Muscle layer of duodenum (tissue), 2 donors: Measurements from ENCODE around the gene MERTK.

Experiments
- H3K27ac ChIP-seq: one replicate; pipeline ENCODE4 v1.7.0; 2013; ENCODE audit warnings: mild to moderate bottlenecking, low read length
- H3K27me3 ChIP-seq: one replicate; pipeline ENCODE4 v1.7.0; 2013; ENCODE audit warnings: low read depth, mild to moderate bottlenecking, control low read depth, low read length
- H3K36me3 ChIP-seq, 2 donors: one replicate each; pipeline ENCODE4 v1.7.0; 2013; ENCODE audit warnings: low read length in 2 of 2, control low read depth in 1 of 2, mild to moderate bottlenecking in 1 of 2; ENCODE audit not compliant: insufficient read depth in 2 of 2, control insufficient read depth in 1 of 2
- H3K4me1 ChIP-seq, 2 donors: one replicate each; pipeline ENCODE4 v1.7.0; 2013; ENCODE audit warnings: low read length in 2 of 2, mild to moderate bottlenecking in 2 of 2, control low read depth in 1 of 2, moderate library complexity in 1 of 2; ENCODE audit not compliant: insufficient read depth in 2 of 2, control insufficient read depth in 1 of 2
- H3K4me3 ChIP-seq, 2 donors: one replicate each; pipeline ENCODE4 v1.7.0; 2013; ENCODE audit warnings: low read length in 2 of 2, low read depth in 1 of 2, mild to moderate bottlenecking in 1 of 2
- H3K9me3 ChIP-seq, 2 donors: one replicate each; pipeline ENCODE4 v1.7.0; 2013; ENCODE audit warnings: low read length in 2 of 2, control low read depth in 1 of 2, mild to moderate bottlenecking in 1 of 2; ENCODE audit not compliant: control insufficient read depth in 1 of 2
- donor health status: healthy.

Gene MERTK

GRCh38 chr2:112048236-112048592 is 149.8 kb downstream of the MERTK start:
- Histone ChIP-seq H3K36me3 (no peaks in the 10 kb centered on the region), H3K27me3 (no peaks in the 10 kb centered on the region), H3K27ac (no peak overlapping the region), H3K4me1 (no peaks in the 10 kb centered on the region), H3K4me3 (no peak overlapping the region), H3K9me3 (peaks cover 3 to 6% of the 10 kb centered on the region in 2 donors)

- peaks cover 3 to 6% of the 10 kb centered on the region in 2 donors for H3K9me3 ChIP-seq
- no peak overlapping the region for H3K4me3 ChIP-seq
- H3K27me3 ChIP-seq = no peaks in the 10 kb centered on the region
- H3K27ac ChIP-seq = no peak overlapping the region
- H3K4me1 ChIP-seq = peaks cover 0 to 4% of the 10 kb centered on the region in 2 donors
- H3K36me3 ChIP-seq = no peaks in the 10 kb centered on the region
Observed at GRCh38 chr2:112048887-112049286, 150.5 kb downstream of the MERTK start.

DNA sequence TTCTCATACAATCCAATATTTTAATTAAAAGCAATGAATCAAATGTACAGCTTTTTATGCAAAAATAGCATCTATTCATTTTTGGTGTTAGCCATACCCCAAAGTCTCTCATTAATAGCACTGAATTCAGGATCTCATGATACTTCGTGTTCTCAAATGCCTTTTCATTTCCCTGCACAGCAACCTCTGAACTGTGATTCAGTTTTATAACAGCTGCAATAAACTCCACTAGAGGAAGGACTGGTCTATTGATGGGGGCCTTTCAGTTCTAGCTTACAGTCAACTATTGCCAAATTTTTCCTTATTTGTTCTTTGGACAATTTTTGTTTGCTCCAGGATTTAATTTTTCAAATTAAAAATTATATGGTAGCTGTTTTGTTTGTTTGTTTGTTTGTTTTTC is 151.9 kb downstream of the MERTK start:
- H3K36me3 ChIP-seq = no peaks in the 10 kb centered on the region
- peaks cover 0 to under 1% of the 10 kb centered on the region in 2 donors for H3K9me3 ChIP-seq
- H3K27ac ChIP-seq = no peak overlapping the region
- H3K27me3 ChIP-seq = no peaks in the 10 kb centered on the region
- H3K4me3 ChIP-seq = no peak overlapping the region
- H3K4me1 ChIP-seq = peaks cover 0 to 5% of the 10 kb centered on the region in 2 donors

GRCh38 chr2:112053917-112054846 is 155.8 kb downstream of the MERTK start:
- Histone ChIP-seq H3K27me3 (no peaks in the 10 kb centered on the region), H3K4me1 (peaks cover 11 to 15% of the 10 kb centered on the region in 2 donors), H3K9me3 (no peaks in the 10 kb centered on the region), H3K36me3 (no peaks in the 10 kb centered on the region), H3K4me3 (peak overlapping the region; percentile 52 to 62), H3K27ac (peak overlapping the region; percentile 75)

DNA sequence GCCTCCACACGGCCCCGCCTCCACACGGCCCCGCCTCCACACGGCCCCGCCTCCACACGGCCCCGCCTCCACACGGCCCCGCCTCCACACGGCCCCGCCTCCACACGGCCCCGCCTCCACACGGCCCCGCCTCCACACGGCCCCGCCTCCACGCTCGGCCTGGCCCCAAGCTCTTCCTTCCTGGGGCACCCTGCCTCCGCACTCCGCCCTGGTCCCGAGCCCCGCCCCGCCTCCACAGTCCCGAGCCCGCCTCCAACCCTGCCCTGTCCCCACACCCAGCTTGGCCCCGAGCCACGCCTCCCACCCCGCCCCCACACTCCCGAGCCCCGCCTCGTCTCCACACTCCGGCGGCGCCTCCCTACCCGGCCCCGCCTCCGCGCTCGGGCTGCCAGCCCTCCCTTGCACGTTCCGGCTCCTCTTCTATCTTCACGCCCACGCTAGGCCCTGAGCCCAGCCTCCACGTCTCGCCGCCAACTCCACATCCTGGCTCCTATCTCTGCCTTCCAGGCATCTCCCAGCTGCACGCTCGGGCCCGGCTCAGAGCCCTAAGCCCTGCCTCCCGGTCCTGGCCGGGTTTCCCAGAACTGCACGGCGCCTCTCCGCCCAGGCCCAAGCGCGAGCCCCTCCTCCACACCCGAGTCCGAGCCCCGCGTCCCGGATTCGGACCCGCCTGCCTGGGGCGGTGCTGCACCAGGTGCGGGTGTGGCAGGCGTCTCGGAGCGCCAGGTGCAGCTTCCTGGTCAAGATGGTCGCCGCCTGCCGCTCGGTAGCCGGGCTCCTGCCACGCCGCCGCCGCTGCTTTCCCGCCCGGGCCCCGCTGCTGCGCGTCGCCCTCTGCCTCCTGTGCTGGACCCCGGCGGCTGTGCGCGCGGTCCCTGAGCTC is 156.7 kb downstream of the MERTK start, which contains the start of gene TMEM87B:
TSS of gene TMEM87B (plus strand) at position 423 of the 883 bp plus-strand sequence. CDS start at position 746, 323 bp downstream.
- Histone ChIP-seq H3K4me1 (peaks cover 11 to 15% of the 10 kb centered on the region in 2 donors), H3K27ac (peak within 1 kb of the TSS; percentile 93), H3K27me3 (no peaks in the 10 kb centered on the region), H3K36me3 (no peaks in the 10 kb centered on the region), H3K4me3 (peak within 1 kb of the TSS; percentile 74 to 85), H3K9me3 (no peaks in the 10 kb centered on the region)

DNA sequence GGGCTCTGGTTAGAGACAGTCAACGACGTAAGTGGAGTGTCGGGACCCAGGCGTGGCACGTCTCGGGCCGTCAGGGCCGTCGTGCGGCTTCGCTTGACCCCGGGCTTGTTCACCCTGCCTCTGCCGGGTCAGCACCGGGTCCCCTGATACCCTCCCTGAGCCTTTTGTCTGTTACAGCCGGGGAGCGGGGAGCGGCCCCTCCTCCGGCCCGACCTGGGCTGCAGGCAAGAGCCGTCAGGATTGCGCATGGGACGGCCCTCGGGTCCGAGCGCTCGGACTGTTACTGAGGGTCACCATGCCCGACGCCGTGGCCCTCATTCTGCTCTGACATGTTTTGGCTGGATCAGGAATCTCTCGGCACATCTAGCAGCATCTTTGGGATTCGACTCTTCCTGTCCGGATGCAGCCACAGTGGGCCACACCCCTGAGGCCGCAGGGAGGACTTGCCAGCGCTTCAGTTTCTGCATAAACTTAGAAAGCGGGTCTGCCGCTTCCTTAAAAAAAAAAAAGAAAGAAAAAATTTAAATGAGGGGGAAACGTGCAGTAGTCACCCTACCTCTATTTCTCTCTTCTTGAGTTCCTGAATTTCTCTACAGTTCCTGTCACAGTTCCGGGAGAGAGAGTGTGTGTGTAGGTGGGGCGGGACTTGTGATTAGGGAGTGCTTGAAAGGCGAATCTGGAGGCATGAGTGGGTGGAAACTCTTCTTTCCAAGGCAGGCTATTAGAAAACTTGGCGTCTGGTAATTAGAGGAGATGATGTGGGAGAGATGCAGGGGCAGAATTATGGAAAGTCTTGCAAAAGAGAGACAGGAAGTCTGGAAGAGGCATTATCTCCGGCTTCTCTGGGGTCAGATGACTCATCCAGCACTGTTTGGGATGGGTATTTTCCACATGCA is 157.6 kb downstream of the MERTK start:
- H3K36me3 ChIP-seq = peaks cover 0 to 1% of the 10 kb centered on the region in 2 donors
- H3K27ac ChIP-seq = peak overlapping the region; percentile 93
- H3K4me3 ChIP-seq = peak overlapping the region; percentile 74 to 85
- no peaks in the 10 kb centered on the region for H3K9me3 ChIP-seq
- H3K4me1 ChIP-seq = peaks cover 11 to 15% of the 10 kb centered on the region in 2 donors
- no peaks in the 10 kb centered on the region for H3K27me3 ChIP-seq

DNA sequence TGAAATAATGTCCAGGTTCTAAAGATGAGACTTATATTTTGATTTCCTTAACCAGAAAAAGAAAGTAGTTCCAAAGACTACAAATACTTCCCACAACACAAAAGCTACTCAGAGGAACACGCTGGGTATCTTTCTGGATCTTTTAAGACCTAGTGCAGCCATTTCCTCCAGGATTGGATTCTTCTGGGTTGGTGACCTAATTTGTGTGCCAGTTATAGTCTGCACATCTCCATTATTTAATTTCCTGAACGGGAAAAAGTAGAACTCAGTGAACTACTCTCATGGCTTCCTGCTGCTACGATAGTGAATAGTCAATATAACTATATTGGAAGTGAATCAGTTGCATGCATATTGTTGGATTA is 158.2 kb downstream of the MERTK start:
- Histone ChIP-seq H3K27ac (peak overlapping the region; percentile 93), H3K4me1 (peaks cover 11 to 15% of the 10 kb centered on the region in 2 donors), H3K9me3 (no peaks in the 10 kb centered on the region), H3K27me3 (no peaks in the 10 kb centered on the region), H3K4me3 (peak overlapping the region; percentile 74 to 85), H3K36me3 (peaks cover 3 to 4% of the 10 kb centered on the region in 2 donors)

DNA sequence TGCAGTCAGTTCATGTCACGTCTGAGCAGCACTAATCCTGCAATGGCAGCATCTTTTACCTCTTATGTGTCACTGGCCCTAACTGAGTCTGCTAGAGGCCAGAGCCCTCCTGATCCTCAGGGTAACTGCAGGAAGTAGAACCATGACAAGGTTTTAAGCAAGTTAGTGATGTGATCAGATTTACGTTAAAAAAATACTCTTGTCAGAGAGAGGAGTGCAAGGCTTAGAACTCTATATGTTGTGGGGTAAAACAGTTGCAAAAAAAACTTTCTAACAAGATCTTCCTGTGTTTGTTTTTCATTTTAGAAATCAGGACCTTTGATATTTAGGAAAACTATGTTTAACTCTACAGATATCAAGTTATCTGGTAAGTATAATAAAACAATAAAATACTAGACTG is 161.3 kb downstream of the MERTK start:
- peaks cover 10 to 11% of the 10 kb centered on the region in 2 donors for H3K4me1 ChIP-seq
- H3K9me3 ChIP-seq = no peaks in the 10 kb centered on the region
- no peak overlapping the region for H3K4me3 ChIP-seq
- no peaks in the 10 kb centered on the region for H3K27me3 ChIP-seq
- no peak overlapping the region for H3K27ac ChIP-seq
- H3K36me3 ChIP-seq = peaks cover 20 to 28% of the 10 kb centered on the region in 2 donors

DNA sequence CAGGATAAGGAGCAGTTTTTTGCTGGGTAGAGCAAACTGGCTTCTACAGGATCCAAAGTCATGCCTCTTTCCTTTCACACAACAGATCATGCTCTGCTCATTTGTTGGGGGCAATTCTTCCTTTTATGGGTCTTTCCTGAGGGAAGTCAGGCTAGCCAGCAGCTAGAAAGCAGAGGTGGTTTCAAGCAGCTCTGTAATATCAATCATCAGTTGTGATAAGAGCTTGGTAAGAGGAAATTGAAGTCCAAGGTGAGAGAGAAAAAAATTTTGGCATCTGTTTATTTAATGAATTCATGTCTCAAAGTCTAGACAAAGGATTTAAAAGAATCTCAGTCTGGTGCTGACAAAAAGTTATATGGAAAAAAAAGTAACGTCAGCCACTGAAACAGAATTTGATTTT is 162.9 kb downstream of the MERTK start:
- H3K9me3 ChIP-seq = no peaks in the 10 kb centered on the region
- no peaks in the 10 kb centered on the region for H3K27me3 ChIP-seq
- no peak overlapping the region for H3K4me3 ChIP-seq
- peaks cover 10 to 11% of the 10 kb centered on the region in 2 donors for H3K4me1 ChIP-seq
- no peak overlapping the region for H3K27ac ChIP-seq
- H3K36me3 ChIP-seq = peaks cover 23 to 28% of the 10 kb centered on the region in 2 donors

DNA sequence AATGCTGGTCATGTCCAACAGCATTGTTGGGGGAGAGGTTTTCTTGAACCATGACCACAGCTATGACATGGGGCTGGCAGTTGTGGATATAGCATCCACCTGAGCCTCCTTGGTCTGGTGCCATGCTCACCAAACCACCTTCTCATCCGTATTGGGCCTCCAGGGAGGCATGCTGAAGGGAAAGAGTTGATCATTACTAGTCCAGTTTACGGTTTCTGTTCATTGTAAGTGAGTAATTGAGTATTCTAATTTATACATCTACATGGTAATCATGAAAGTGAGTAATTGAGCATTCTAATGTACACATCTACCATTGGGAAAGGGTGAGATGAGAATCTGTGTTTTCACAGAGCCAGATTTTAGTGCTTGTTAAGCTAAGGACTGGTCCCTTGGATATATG is 163.4 kb downstream of the MERTK start:
- Histone ChIP-seq H3K4me1 (peaks cover 6 to 9% of the 10 kb centered on the region in 2 donors), H3K4me3 (no peak overlapping the region), H3K27ac (no peak overlapping the region), H3K27me3 (no peaks in the 10 kb centered on the region), H3K9me3 (no peaks in the 10 kb centered on the region), H3K36me3 (peaks cover 23 to 28% of the 10 kb centered on the region in 2 donors)
